Measurements from ENCODE around the gene CACNA1I. TPM values are rescaled to one million over a fixed set of nuclear protein-coding genes. Genes with fewer than 3 reads are reported as not detected.

The CACNA1I gene
- total and polyA plus RNA-seq, 2 of the 8 experiments (the other 6 are each of a cell fraction or from before 2014, with no cell fraction given): 0.77 to 1.2 TPM

GRCh38 chr22:39738746-39739145, 168.2 kb downstream of the CACNA1I start:
- no peak overlapping the region for H2BK20ac ChIP-seq (ENCODE audit: low read length)
- DNase-seq (ENCODE audit: low read depth in 1 of 2, low spot score in 2 of 2) (no peak), FAIRE-seq (no peak)
- H3K79me1 ChIP-seq (ENCODE audit: low read depth, low read length): no peaks in the 10 kb centered on the region
- no peak overlapping the region for H3K56ac ChIP-seq (replicated peaks; ENCODE audit: insufficient read length, low read depth, low read length)
- no peaks in the 10 kb centered on the region for H3K27me3 ChIP-seq (replicated peaks in 1 of 4; ENCODE audit: control insufficient read depth in 3 of 4, extremely low read depth in 1 of 4, insufficient read depth in 3 of 4, low read length in 3 of 4)
- ChIA-PET CTCF (ENCODE audit: partially characterized antibody) (interaction anchor here (1.2 to 2.3 kb wide), 4 partner anchors 9 to 38 kb away, joined by 3 to 11 read pairs (median 6); no protein-coding TSS in a partner anchor), POLR2A (ENCODE audit: partially characterized antibody) (no interaction called here)
- H2BK120ac ChIP-seq (replicated peaks; ENCODE audit: low read depth, low read length): no peak overlapping the region
- H3K18ac ChIP-seq (ENCODE audit: extremely low read depth, low read length): no peak overlapping the region
- H3K14ac ChIP-seq (ENCODE audit: insufficient read length): no peak overlapping the region
- no peaks in the 10 kb centered on the region for H3K36me3 ChIP-seq (ENCODE audit: control insufficient read depth in 2 of 4, insufficient read depth in 4 of 4, low read length in 3 of 4)
- no peak overlapping the region for H2AFZ ChIP-seq (ENCODE audit: low read length)
- H2AK5ac ChIP-seq (ENCODE audit: low read depth, low read length): no peak overlapping the region
- peaks cover 0 to 4% (median 3%) of the 10 kb centered on the region in 4 experiments; a peak in 3 of 7 replicates for H3K4me1 ChIP-seq (replicated peaks in 1 of 4; ENCODE audit: control insufficient read depth in 3 of 4, insufficient read depth in 4 of 4, low read length in 3 of 4)
- WGBS, 2 experiments (ENCODE audit: extremely low coverage in 1 of 2, insufficient coverage in 1 of 2, insufficient read length in 1 of 2, insufficient replicate concordance in 2 of 2, low coverage in 1 of 2, low lambda C conversion rate in 2 of 2, missing lambda C conversion rate in 1 of 2): 82% methylated on average over 1 of the region's 1 CpG; no CpG with 5 or more reads in 1 of the 2 experiments
- H4K8ac ChIP-seq (ENCODE audit: extremely low read depth, insufficient read depth, low read length): no peak overlapping the region
- H3K23ac ChIP-seq (ENCODE audit: insufficient read length): no peak overlapping the region
- no peak overlapping the region for H3K27ac ChIP-seq (ENCODE audit: low read depth, low read length)
- no peak overlapping the region for H3K4me2 ChIP-seq (ENCODE audit: insufficient read depth in 1 of 2, low read depth in 2 of 2, low read length in 2 of 2)
- H3K23me2 ChIP-seq (ENCODE audit: low read depth, low read length): no peaks in the 10 kb centered on the region
- no peak overlapping the region for H2BK5ac ChIP-seq (ENCODE audit: low read depth, low read length)
- H3K9me3 ChIP-seq (ENCODE audit: insufficient read depth in 2 of 2, low read depth in 1 of 2, low read length in 1 of 2): 0 out of 4 replicates have a peak, but pooled peaks cover 0 to 4% of the 10 kb centered on the region in 2 experiments
- no peak overlapping the region for H3K4ac ChIP-seq (replicated peaks; ENCODE audit: insufficient read length, low read depth, low read length)
- TF ChIP-seq RFX5 (IDR thresholded peaks at IDR 0.05; ENCODE audit: borderline replicate concordance, low read depth, low read length): no peak
- no peak for TF ChIP-seq POU5F1 (IDR thresholded peaks at IDR 0.05; ENCODE audit: low read depth, low read length)
- H2BK12ac ChIP-seq (ENCODE audit: low read depth, low read length): no peak overlapping the region
- no peak overlapping the region for H4K91ac ChIP-seq (replicated peaks; ENCODE audit: insufficient read length, low read length)
- H2BK15ac ChIP-seq (ENCODE audit: low read length): no peak overlapping the region
- H3K9ac ChIP-seq (replicated peaks in 1 of 4; ENCODE audit: extremely low read depth in 1 of 4, low read depth in 3 of 4, low read length in 3 of 4): no peak overlapping the region
- H3K4me3 ChIP-seq (ENCODE audit: extremely low read depth in 1 of 4, insufficient read depth in 2 of 4, low read depth in 3 of 4, low read length in 4 of 4): no peak overlapping the region
- H4K5ac ChIP-seq (ENCODE audit: insufficient read length, low read depth, low read length): no peak overlapping the region
- H3K79me2 ChIP-seq (ENCODE audit: control insufficient read depth in 1 of 2, insufficient read depth in 2 of 2, low read length in 2 of 2): no peaks in the 10 kb centered on the region
- H4K20me1 ChIP-seq (replicated peaks in 1 of 2; ENCODE audit: control insufficient read depth in 1 of 2, insufficient read depth in 2 of 2, low read length in 2 of 2): no peaks in the 10 kb centered on the region

Other genes starting within 250 kb of the CACNA1I start
- 32.5 and 32.7 TPM in 2 replicates for gene SYNGR1, start 220.8 kb upstream of the CACNA1I start, total RNA-seq (2021; fragmentation: NEBNext Ultra II Directional; extraction: Animal tissue kit (Norgen Biotek cat#: 25700))
- 84.7 and 98.9 TPM in 2 replicates for gene SYNGR1, start 220.8 kb upstream of the CACNA1I start, polyA plus RNA-seq (2011; rRNA removed)
- 23.1 and 26.1 TPM in 2 replicates for gene TAB1, start 171.0 kb upstream of the CACNA1I start, total RNA-seq (2021; fragmentation: NEBNext Ultra II Directional; extraction: Animal tissue kit (Norgen Biotek cat#: 25700))
- 38.0 and 77.1 TPM in 2 replicates for gene TAB1, start 171.0 kb upstream of the CACNA1I start, polyA plus RNA-seq (2011; rRNA removed)
- gene MGAT3, start 113.7 kb upstream of the CACNA1I start, total RNA-seq (2021; fragmentation: NEBNext Ultra II Directional; extraction: Animal tissue kit (Norgen Biotek cat#: 25700)): 8.5 and 9.2 TPM in 2 replicates
- gene MGAT3, start 113.7 kb upstream of the CACNA1I start, polyA plus RNA-seq (2011; rRNA removed): 4.3 and 6.3 TPM in 2 replicates
- 31.4 and 32.7 TPM in 2 replicates for gene MIEF1, start 68.5 kb upstream of the CACNA1I start, total RNA-seq (2021; fragmentation: NEBNext Ultra II Directional; extraction: Animal tissue kit (Norgen Biotek cat#: 25700))
- gene MIEF1, start 68.5 kb upstream of the CACNA1I start, polyA plus RNA-seq (2011; rRNA removed): 16.8 and 21.0 TPM in 2 replicates
- gene ATF4, start 50.2 kb upstream of the CACNA1I start, total RNA-seq (2021; fragmentation: NEBNext Ultra II Directional; extraction: Animal tissue kit (Norgen Biotek cat#: 25700)): 543 and 553 TPM in 2 replicates
- gene ATF4, start 50.2 kb upstream of the CACNA1I start, polyA plus RNA-seq (2011; rRNA removed): 685 and 704 TPM in 2 replicates
- gene RPS19BP1, start 38.0 kb upstream of the CACNA1I start, total RNA-seq (2021; fragmentation: NEBNext Ultra II Directional; extraction: Animal tissue kit (Norgen Biotek cat#: 25700)): 77.5 and 77.9 TPM in 2 replicates
- gene RPS19BP1, start 38.0 kb upstream of the CACNA1I start, polyA plus RNA-seq (2011; rRNA removed): 97.9 and 120 TPM in 2 replicates